AG09309 (cell line): ENCODE results near the gene LRRC49.
A peak's percentile ranks its signal among the peaks of the same experiment; 100 is the strongest.

ENCODE experiments used
- DNase-seq: peaks from one replicate; pipeline ENCODE4 v3.0.0-alpha.2; 2010; ENCODE audit warnings: low read depth
- H3K4me3 ChIP-seq: 2 replicates; pipeline ENCODE4 v1.5.1; 2011; ENCODE audit warnings: mild to moderate bottlenecking, low read depth, low read length, moderate library complexity; ENCODE audit not compliant: control insufficient read depth
- TF ChIP-seq, protein P1 (sequence below): IDR thresholded peaks from 2 replicates; pipeline ENCODE4 v1.5.1; 2011; ENCODE audit warnings: mild to moderate bottlenecking, low read depth, low read length, inconsistent platforms; ENCODE audit not compliant: insufficient read depth, control insufficient read depth; ENCODE audit errors: missing control alignments

LRRC49 gene

DNA sequence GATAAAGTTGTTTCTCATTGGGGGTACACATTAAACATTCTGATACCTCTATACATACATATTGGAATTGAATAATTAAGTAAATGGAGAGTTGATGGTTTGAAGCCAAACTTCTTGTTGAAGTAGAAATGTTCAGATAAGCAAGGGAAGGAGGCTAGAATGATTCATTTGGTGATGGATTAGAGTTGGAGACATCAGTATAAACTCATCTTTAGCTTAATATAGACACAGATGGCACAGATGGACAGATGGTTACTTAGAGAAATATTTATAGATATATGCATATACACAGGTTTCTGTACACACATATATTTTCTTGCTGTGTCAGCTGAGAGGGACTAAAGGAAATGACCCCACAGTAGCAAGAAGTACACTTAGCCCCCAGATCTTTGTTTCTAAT, 69.5 kb downstream of the LRRC49 start:
- TF ChIP-seq, protein P1, sequence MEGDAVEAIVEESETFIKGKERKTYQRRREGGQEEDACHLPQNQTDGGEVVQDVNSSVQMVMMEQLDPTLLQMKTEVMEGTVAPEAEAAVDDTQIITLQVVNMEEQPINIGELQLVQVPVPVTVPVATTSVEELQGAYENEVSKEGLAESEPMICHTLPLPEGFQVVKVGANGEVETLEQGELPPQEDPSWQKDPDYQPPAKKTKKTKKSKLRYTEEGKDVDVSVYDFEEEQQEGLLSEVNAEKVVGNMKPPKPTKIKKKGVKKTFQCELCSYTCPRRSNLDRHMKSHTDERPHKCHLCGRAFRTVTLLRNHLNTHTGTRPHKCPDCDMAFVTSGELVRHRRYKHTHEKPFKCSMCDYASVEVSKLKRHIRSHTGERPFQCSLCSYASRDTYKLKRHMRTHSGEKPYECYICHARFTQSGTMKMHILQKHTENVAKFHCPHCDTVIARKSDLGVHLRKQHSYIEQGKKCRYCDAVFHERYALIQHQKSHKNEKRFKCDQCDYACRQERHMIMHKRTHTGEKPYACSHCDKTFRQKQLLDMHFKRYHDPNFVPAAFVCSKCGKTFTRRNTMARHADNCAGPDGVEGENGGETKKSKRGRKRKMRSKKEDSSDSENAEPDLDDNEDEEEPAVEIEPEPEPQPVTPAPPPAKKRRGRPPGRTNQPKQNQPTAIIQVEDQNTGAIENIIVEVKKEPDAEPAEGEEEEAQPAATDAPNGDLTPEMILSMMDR = no peak
- DNase-seq = no peak
- H3K4me3 ChIP-seq = no peak overlapping the region

DNA sequence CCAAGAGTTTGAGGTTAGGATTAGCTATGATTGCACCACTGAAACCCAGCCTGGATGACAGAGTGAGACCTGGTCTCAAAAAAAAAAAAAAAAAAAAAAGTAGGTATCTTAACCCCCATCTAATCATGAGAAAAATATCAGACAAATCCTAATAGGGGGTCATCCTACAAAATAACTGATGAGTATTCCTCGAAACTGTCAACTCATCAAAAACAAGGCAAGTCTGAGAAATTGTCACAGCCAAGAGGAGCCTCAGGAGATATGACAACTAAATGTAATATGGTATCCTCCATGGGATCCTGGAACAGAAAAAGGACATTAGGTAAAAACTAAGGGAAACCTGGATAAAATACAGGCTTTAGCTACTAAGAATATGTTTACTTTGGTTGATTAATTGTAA, 70.6 kb downstream of the LRRC49 start:
- TF ChIP-seq, protein P1 = no peak
- no peak for DNase-seq
- no peak overlapping the region for H3K4me3 ChIP-seq

DNA sequence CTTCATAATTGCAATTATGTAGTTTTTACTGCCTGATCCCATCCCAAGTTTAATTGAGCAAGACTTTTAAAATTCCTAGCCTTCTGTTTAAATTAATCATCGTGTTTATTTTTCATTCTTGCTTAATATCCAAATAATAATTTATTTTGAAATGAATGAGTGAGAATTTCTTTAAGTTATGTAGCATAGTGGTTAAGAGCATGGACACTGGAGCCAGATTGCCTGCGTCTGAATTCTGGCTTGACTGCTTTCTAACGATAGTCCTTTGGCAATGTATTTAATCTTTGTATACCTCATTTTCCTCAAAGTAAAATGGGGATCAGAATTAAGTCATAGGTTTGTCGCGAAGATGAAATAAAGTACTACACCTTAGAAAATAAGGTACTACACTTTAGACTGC, 71.4 kb downstream of the LRRC49 start:
- DNase-seq = no peak
- TF ChIP-seq, protein P1 = no peak
- H3K4me3 ChIP-seq = no peak overlapping the region

DNA sequence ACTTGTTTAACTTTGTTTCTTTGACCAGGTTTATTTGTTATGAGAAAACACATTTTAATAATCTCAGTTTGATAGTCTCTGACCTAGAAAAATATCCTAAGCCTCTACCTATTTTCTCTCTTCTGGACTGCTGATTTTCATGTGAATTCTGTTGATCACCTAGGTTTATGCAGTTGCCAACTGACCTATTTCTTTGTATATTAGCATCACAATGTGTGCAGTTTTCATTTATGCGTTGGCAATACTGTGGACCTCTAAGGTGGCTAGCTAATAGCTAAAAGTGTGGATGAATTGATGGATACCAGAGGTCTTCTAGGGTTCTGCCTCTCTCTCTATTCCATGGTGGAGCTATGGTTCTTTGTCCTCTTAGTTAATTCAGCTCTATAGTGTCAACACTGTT, 72.1 kb downstream of the LRRC49 start:
- TF ChIP-seq, protein P1 = no peak
- DNase-seq = no peak

DNA sequence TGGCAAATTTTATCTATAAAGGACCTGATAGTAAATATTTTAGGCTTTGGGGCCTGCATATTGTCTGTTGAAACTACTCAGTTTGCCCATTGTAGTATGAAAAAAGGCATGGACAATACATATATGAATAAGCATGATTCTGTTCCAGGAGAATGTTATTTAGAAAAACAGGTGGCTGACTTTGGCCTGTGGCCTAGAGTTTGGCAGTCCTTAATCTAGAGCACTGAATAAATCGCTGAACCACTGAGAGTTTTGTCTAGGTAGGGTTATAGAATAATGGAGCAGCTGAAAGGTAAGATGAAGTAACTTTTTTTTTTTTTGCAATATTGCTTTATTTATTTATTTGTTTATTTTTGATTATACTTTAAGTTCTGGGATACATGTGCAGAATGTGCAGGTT, 75.0 kb downstream of the LRRC49 start:
- TF ChIP-seq, protein P1 = no peak
- H3K4me3 ChIP-seq = no peak overlapping the region
- no peak for DNase-seq

More for the DNA sequence above, 72.1 kb downstream of the LRRC49 start:
- H3K4me3 ChIP-seq = no peak overlapping the region

DNA sequence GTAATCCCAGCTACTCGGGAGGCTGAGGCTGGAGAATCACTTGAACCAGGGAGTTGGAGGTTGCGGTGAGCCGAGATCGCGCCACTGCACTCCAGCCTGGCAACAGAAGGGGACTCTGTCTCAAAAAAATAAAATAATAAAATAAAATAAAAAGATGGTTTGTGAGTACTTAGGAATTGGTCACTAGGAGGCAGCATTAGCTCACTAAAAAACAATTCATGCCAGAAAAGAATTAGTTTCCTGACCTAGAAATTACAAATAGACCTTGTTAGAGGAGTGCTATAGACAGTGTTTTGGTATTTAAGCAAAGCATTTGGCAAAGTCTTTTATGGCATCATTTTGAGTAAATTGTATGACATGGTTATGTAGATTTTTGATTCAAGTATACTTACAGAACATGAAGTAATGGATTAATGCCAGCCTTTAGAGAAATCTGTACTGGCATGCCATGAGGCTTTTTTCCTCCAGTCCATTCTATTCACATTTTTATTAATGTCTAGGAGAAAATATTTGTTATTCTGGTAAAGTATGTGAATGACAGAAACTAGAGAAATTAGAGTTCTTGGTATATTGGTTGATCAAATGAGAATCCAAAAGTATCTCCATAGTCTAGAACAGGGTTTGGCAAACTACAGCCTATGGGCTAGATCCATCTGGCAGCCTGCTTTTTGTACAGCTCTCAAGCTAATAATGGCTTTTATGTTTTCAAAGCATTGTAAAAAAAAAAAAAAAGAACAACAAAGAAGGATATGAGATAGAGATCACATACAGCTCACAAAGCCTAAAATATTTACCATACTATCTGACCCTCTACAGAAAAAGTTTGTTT, 81.6 kb downstream of the LRRC49 start:
- TF ChIP-seq, protein P1 = peak; percentile 39
- H3K4me3 ChIP-seq = no peak overlapping the region
- DNase-seq = peak; percentile 49
